Colonic mucosa (tissue), 4 donors: Measurements from ENCODE around the gene RYR2. TPM values are rescaled to one million over a fixed set of nuclear protein-coding genes. Genes with fewer than 3 reads are reported as not detected.

Source experiments
- DNase-seq: peaks from one replicate; pipeline ENCODE4 v3.0.0-alpha.2; 2020
- H3K27ac ChIP-seq: fragments of 200-600 bp; one replicate; pipeline ENCODE4 v1.8.0; 2021
- H3K27me3 ChIP-seq: fragments of 200-600 bp; one replicate; pipeline ENCODE4 v1.8.0; 2021
- H3K36me3 ChIP-seq: fragments of 200-600 bp; one replicate; pipeline ENCODE4 v1.8.0; 2021
- H3K4me1 ChIP-seq: fragments of 200-600 bp; one replicate; pipeline ENCODE4 v1.8.0; 2021; ENCODE audit warnings: mild to moderate bottlenecking
- H3K4me3 ChIP-seq: fragments of 200-600 bp; one replicate; pipeline ENCODE4 v1.8.0; 2021
- H3K9ac ChIP-seq, 2 donors: one replicate each; pipeline ENCODE4 v1.7.0; 2013; ENCODE audit warnings: control low read depth in 2 of 2, low read depth in 2 of 2, low read length in 2 of 2
- H3K9me3 ChIP-seq: fragments of 200-600 bp; one replicate; pipeline ENCODE4 v1.8.0; 2021
- intact Hi-C: fragments of 100-400 bp; cut with DNase I; formaldehyde crosslinking; loops from one replicate; pipeline ENCODE4 v1.14.1; 2022
- total RNA-seq, 2 donors: library from RNA; stranded (reverse); fragmentation: NEBNext Ultra II Directional in 1 of 2; extraction: Animal tissue kit (Norgen Biotek cat#: 25700) in 1 of 2; gene quantifications; one replicate each; pipeline ENCODE4 v1.2.1, GENCODE V29; 2021
- TF ChIP-seq, protein P1 (sequence below): fragments of 200-600 bp; IDR thresholded peaks from one replicate; pipeline ENCODE4 v1.8.0; 2022; ENCODE audit warnings: antibody characterized with exemption, mild to moderate bottlenecking
- donor health status: healthy.
- donor health status: DM: no; HTN: no; CAD: no.
- donor health status: DM: no; HTN: no; CAD: no.

The RYR2 gene
- total RNA-seq, 2 donors from 2014 or later: 0.15 to 0.56 TPM

DNA sequence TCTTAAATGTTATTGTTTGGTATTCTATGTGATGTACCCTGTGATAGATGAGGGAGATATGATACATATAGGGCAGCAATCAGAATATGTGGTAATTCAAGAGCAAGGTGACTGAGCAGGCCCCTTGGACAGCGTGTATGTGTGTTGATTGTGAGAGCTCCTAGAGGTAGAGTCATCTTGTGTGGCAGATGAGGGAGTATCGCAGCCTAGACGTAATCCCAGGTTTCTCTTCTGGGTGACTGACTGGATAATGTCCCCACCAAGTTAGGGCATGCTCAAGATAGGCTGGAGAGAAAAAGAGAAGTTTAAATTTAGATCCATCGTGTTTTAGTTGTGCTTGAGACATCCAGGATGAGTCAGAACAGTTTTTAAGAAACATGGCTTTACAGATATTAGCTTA lies 663.5 kb downstream of the RYR2 start:
- intact Hi-C loops: no loop called here
- Histone ChIP-seq H3K4me3 (no peak overlapping the region), H3K9ac (no peak overlapping the region), H3K27ac (no peak overlapping the region), H3K9me3 (no peaks in the 10 kb centered on the region), H3K27me3 (no peaks in the 10 kb centered on the region), H3K4me1 (no peaks in the 10 kb centered on the region), H3K36me3 (no peaks in the 10 kb centered on the region)
- DNase-seq: no peak
- TF ChIP-seq, protein P1, sequence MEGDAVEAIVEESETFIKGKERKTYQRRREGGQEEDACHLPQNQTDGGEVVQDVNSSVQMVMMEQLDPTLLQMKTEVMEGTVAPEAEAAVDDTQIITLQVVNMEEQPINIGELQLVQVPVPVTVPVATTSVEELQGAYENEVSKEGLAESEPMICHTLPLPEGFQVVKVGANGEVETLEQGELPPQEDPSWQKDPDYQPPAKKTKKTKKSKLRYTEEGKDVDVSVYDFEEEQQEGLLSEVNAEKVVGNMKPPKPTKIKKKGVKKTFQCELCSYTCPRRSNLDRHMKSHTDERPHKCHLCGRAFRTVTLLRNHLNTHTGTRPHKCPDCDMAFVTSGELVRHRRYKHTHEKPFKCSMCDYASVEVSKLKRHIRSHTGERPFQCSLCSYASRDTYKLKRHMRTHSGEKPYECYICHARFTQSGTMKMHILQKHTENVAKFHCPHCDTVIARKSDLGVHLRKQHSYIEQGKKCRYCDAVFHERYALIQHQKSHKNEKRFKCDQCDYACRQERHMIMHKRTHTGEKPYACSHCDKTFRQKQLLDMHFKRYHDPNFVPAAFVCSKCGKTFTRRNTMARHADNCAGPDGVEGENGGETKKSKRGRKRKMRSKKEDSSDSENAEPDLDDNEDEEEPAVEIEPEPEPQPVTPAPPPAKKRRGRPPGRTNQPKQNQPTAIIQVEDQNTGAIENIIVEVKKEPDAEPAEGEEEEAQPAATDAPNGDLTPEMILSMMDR: no peak

DNA sequence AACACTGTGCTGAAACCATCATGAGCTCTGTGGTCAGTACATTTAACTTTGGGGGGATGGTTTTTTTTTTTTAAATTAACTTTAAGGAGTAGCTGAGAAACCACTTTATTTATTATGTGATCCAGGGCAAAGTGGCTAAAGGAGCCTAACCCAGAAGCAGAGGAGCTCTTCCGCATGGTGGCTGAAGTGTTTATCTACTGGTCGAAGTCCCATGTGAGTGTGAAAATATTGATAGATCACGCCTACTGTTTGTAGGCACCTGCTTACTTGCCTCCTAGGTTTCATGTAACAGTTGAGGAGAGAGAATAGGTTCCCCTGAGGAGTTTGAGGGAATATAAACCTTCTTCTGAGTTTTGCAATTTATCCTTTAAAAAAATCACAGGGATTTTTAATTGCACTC lies 667.4 kb downstream of the RYR2 start:
- Histone ChIP-seq H3K36me3 (no peaks in the 10 kb centered on the region), H3K4me3 (no peak overlapping the region), H3K27me3 (no peaks in the 10 kb centered on the region), H3K9me3 (no peaks in the 10 kb centered on the region), H3K9ac (no peak overlapping the region), H3K4me1 (no peaks in the 10 kb centered on the region), H3K27ac (no peak overlapping the region)
- intact Hi-C loops: no loop called here
- TF ChIP-seq, protein P1: no peak
- no peak for DNase-seq

DNA sequence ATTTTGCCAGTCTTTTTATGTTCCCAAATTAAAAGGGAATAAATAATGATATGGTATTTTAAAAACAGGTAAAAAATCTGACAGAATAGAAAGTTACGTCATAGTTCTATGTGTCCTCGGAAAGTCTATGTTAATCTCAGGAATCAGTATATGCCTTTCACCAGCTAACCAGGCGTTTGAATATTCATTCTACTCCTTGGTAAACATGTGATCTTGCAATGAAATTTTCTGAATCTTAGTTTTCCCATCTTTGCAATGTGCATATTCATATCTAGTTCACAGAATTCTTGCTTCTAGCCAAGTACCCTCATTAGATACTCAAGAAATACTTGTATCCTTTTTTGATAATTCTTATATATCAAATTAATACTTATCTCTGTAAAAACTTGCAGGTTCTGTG lies 669.3 kb downstream of the RYR2 start:
- H3K36me3 ChIP-seq: no peaks in the 10 kb centered on the region
- no peaks in the 10 kb centered on the region for H3K4me1 ChIP-seq
- TF ChIP-seq, protein P1: no peak
- H3K9ac ChIP-seq: no peak overlapping the region
- H3K27ac ChIP-seq: no peak overlapping the region
- H3K4me3 ChIP-seq: no peak overlapping the region
- DNase-seq: no peak
- intact Hi-C loops: no loop called here
- H3K27me3 ChIP-seq: no peaks in the 10 kb centered on the region
- H3K9me3 ChIP-seq: no peaks in the 10 kb centered on the region

DNA sequence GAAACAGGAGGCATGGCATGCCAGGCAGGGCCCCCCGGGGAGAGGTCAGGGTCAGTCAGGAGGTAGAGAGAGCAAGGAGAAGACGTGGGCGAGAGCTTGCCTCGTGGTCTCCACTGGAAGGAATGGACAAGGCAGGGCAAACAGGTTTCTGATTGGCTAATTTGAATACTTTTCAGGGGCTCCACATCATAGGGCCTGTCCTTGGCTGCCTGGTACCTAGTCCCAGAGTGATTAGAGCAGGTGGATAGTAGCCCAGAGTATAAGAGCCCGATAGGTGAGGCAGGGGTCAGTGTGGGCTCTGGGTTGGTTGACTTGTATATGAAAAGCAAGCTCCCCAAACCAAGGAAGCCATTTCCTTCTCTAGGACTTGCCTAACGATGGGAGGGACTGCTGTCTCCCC lies 670.1 kb downstream of the RYR2 start:
- no peaks in the 10 kb centered on the region for H3K27me3 ChIP-seq
- H3K36me3 ChIP-seq: no peaks in the 10 kb centered on the region
- no peak overlapping the region for H3K4me3 ChIP-seq
- intact Hi-C loops: no loop called here
- TF ChIP-seq, protein P1: no peak
- no peak for DNase-seq
- no peak overlapping the region for H3K27ac ChIP-seq
- no peaks in the 10 kb centered on the region for H3K4me1 ChIP-seq
- no peak overlapping the region for H3K9ac ChIP-seq
- no peaks in the 10 kb centered on the region for H3K9me3 ChIP-seq

DNA sequence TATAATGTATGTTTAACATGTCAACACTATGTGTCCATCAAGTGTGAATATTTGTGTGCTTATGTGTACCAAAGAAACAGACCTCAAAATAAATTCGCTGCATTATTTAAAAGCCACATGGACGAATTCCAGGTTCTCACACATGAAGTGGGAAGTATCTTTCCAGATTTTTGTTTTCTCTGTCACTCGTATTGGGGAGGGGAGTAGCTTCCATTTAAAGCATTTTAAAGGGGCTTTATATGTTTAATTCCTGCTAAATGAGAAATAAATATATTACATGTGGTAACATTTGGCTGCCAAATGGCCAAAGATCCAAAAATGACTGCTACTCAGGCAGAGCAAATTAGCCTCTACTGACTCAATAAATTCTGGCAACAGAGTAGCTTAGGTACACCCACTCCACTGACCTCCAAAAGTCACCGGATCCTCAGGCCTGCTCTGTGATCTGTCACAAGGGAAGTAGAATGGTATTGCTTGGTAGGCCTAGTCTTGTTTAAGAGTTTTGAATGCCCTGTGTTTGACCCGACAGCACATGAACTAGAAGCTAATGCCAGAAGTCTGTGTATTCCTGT lies 670.7 kb downstream of the RYR2 start:
- Histone ChIP-seq H3K27me3 (no peaks in the 10 kb centered on the region), H3K4me3 (no peak overlapping the region), H3K4me1 (no peaks in the 10 kb centered on the region), H3K9me3 (no peaks in the 10 kb centered on the region), H3K27ac (no peak overlapping the region), H3K9ac (no peak overlapping the region), H3K36me3 (no peaks in the 10 kb centered on the region)
- TF ChIP-seq, protein P1: no peak
- intact Hi-C loops: no loop called here
- DNase-seq: no peak
